ENCODE results near the gene CFAP299. TPM values are rescaled to one million over a fixed set of nuclear protein-coding genes. Genes with fewer than 3 reads are reported as not detected.
A peak's percentile ranks its signal among the peaks of the same experiment; 100 is the strongest.
"Not testable (repeated sequence)": the region's sequence is repeated elsewhere in the genome, so short reads cannot be mapped to it uniquely, and the experiment has no call there.

The CFAP299 gene
- total and polyA plus RNA-seq, 4 experiments from 2014 or later: not detected

DNA sequence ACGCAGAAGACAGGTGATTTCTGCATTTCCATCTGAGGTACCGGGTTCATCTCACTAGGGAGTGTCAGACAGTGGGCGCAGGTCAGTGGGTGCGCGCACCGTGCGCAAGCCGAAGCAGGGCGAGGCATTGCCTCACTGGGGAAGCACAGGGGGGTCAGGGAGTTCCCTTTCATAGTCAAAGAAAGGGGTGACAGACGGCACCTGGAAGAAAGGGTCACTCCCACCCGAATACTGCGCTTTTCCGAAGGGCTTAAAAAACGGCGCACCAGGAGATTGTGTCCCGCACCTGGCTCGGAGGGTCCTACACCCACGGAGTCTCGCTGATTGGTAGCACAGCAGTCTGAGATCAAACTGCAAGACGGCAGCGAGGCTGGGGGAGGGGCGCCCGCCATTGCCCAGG is 352.2 kb downstream of the CFAP299 start:
- H3K36me3 ChIP-seq (ENCODE audit: insufficient read depth, low read length); H3K4me3 ChIP-seq (ENCODE audit: low read length in 2 of 2); intact Hi-C loops (cut with micrococcal nuclease); H3K4me3 Mint-ChIP-seq; H3K4me1 Mint-ChIP-seq; H3K27ac Mint-ChIP-seq; H3K36me3 Mint-ChIP-seq; H3K4me1 ChIP-seq (ENCODE audit: insufficient read depth, low read length); H3K9me3 ChIP-seq (ENCODE audit: control insufficient read depth in 1 of 2, low read length in 2 of 2); H3K27me3 ChIP-seq (ENCODE audit: insufficient read depth, low read length); POLR2A ChIA-PET (ENCODE audit: partially characterized antibody); DNase-seq; CTCF ChIA-PET (ENCODE audit: partially characterized antibody); H3K27ac ChIP-seq (ENCODE audit: low read depth, low read length): not testable (repeated sequence)
- Mint-ChIP-seq H3K27me3 (peaks cover 10% of the 10 kb centered on the region in 2 donors), H3K9me3 (peaks cover 0 to 10% (median 1%) of the 10 kb centered on the region in 8 donors)

DNA sequence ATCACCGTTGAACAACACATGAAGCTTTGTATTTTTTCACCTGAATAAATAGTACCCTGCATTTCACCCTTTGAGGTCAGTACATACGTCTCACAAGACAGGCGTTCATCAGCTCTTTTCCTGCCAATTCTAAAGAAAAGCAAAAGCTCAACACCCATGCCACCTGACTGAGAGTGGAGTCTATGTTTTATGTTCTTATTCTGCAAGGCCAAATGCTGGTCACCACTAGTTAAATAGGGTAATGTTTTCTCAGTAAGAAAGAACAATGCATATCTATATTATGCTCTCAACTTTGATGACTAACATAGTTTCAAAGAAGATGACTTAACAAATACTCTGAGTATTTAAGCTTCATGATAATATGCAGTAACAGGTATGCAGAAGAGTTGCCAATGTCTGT is 358.6 kb downstream of the CFAP299 start:
- Mint-ChIP-seq H3K36me3 (no peaks in the 10 kb centered on the region), H3K9me3 (peaks cover 0 to 4% (median 0%) of the 10 kb centered on the region in 8 donors), H3K4me1 (no peaks in the 10 kb centered on the region), H3K27ac (no peak overlapping the region), H3K4me3 (no peak overlapping the region), H3K27me3 (no peaks in the 10 kb centered on the region)
- ChIA-PET CTCF (ENCODE audit: partially characterized antibody) (no interaction called here), POLR2A (ENCODE audit: partially characterized antibody) (no interaction called here)
- Histone ChIP-seq H3K27me3 (ENCODE audit: insufficient read depth, low read length) (no peaks in the 10 kb centered on the region), H3K36me3 (ENCODE audit: insufficient read depth, low read length) (no peaks in the 10 kb centered on the region), H3K4me1 (ENCODE audit: insufficient read depth, low read length) (no peaks in the 10 kb centered on the region), H3K27ac (ENCODE audit: low read depth, low read length) (no peak overlapping the region), H3K9me3 (ENCODE audit: control insufficient read depth in 1 of 2, low read length in 2 of 2) (no peaks in the 10 kb centered on the region), H3K4me3 (ENCODE audit: low read length in 2 of 2) (no peak overlapping the region)
- intact Hi-C loops (cut with micrococcal nuclease): no loop called here
- no peak for DNase-seq

DNA sequence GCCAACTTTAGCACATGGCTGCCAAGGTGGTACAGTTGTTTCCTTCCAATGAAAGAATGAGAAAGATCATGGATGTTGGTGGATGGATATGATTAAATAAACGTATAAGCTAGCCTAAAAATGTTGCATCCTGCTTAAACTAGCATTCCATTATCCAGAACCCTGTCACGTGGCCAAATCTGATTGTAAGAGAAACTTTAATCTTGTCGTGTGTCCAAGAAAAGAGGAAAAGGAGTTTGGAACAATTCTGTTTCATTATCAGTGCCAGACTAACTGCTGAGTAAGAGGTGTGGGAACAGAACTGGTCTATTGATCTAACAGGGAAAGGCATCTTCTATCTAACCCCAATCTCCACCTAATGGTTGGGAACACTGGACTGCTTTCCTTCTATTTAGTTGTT is 369.8 kb downstream of the CFAP299 start:
- POLR2A ChIA-PET (ENCODE audit: partially characterized antibody): no interaction called here
- Mint-ChIP-seq H3K9me3 (peaks cover 0 to 2% (median 0%) of the 10 kb centered on the region in 8 donors), H3K27me3 (no peaks in the 10 kb centered on the region), H3K4me1 (peaks cover 5 to 9% (median 7%) of the 10 kb centered on the region in 4 donors), H3K27ac (no peak overlapping the region), H3K4me3 (no peak overlapping the region), H3K36me3 (no peaks in the 10 kb centered on the region)
- intact Hi-C loops (cut with micrococcal nuclease): no loop called here
- Histone ChIP-seq H3K4me1 (ENCODE audit: insufficient read depth, low read length) (peaks cover 5% of the 10 kb centered on the region), H3K27ac (ENCODE audit: low read depth, low read length) (no peak overlapping the region), H3K27me3 (ENCODE audit: insufficient read depth, low read length) (no peaks in the 10 kb centered on the region), H3K9me3 (ENCODE audit: control insufficient read depth in 1 of 2, low read length in 2 of 2) (no peaks in the 10 kb centered on the region), H3K4me3 (ENCODE audit: low read length in 2 of 2) (no peak overlapping the region), H3K36me3 (ENCODE audit: insufficient read depth, low read length) (no peaks in the 10 kb centered on the region)
- DNase-seq: no peak
- CTCF ChIA-PET (ENCODE audit: partially characterized antibody): no interaction called here

DNA sequence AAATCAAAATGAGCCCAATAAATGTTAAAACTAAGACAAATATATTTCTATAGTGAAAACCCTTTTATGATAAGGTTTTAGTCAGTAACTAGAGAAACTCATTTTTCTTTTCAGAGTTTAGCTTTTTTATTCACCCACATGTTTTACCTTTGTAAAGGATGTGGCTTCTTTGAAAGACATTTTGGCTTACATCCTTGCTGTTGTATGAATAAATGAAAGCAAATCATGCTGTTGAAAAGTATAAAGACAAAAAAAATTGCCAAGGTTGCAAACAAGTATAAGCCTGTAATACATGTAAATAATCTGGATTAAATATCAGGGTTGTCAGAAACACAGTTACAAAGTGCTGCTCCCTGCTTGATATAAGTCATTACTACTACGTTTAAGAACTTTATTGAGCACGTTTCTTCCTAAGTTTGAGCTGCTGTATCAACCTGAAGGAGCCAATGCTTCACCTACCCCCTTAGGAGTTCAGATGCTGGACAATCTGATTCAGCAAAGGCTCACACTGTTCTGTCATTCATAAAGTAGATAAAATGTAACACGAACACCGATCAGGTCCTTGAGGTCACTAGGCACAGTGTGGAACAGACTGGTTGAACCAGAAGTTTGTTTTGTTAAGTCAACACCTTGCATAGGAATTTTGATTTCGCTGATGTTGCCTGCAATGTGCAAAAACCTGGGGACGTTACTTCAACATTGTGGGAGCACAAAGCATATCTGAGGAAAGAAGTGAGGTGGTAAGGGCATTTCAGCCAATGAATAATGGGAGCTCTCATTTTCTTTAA is 373.7 kb downstream of the CFAP299 start:
- Histone ChIP-seq H3K9me3 (ENCODE audit: control insufficient read depth in 1 of 2, low read length in 2 of 2) (no peaks in the 10 kb centered on the region), H3K27ac (ENCODE audit: low read depth, low read length) (no peak overlapping the region), H3K4me3 (ENCODE audit: low read length in 2 of 2) (no peak overlapping the region), H3K27me3 (ENCODE audit: insufficient read depth, low read length) (no peaks in the 10 kb centered on the region), H3K36me3 (ENCODE audit: insufficient read depth, low read length) (no peaks in the 10 kb centered on the region), H3K4me1 (ENCODE audit: insufficient read depth, low read length) (peaks cover 5% of the 10 kb centered on the region)
- Mint-ChIP-seq H3K4me1 (peaks cover 5 to 11% (median 8%) of the 10 kb centered on the region in 4 donors), H3K4me3 (peak overlapping the region in 1 of 8 donors; percentile 23), H3K27ac (no peak overlapping the region), H3K36me3 (no peaks in the 10 kb centered on the region), H3K27me3 (peaks cover 0 to 2% of the 10 kb centered on the region in 2 donors), H3K9me3 (no peaks in the 10 kb centered on the region)
- intact Hi-C loops (cut with micrococcal nuclease): no loop called here
- CTCF ChIA-PET (ENCODE audit: partially characterized antibody): no interaction called here
- peak in 4 of 5 donors; percentile 6 to 15 (median 8) for DNase-seq
- POLR2A ChIA-PET (ENCODE audit: partially characterized antibody): no interaction called here

DNA sequence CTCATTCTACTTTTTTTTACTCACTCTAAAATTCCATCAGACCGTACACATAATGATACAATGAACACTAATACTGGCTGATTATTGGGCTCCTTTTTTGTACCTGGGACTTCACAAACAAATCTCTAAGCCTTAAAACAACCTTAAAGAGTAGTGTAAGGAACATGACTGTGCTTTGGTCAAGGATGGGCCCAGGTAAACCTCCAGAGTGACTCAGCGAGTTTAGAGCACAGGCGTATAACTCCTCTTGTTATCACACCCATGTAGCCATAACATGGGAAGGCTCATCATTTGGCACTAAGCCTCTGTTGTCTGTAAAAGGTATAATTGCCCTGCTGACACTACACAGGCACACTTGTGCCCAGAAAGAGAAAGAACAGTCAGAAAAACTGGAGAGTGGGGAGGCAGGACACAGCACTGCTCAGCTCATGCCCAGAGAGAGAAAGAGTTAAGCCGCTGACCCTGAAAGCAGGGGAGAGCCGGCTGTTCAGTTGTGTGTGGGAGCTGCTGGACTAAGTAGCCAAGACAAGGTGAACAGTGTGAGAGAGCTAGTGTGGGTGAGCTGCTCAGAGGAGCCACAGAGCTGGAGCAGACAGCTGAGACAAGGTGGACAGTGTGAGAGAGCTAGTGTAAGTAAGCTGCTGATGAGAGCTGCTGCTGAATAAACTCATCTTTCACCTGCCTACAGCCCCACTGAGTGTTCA is 375.4 kb downstream of the CFAP299 start:
- Histone ChIP-seq H3K36me3 (ENCODE audit: insufficient read depth, low read length) (no peaks in the 10 kb centered on the region), H3K4me3 (ENCODE audit: low read length in 2 of 2) (no peak overlapping the region), H3K27me3 (ENCODE audit: insufficient read depth, low read length) (no peaks in the 10 kb centered on the region), H3K9me3 (ENCODE audit: control insufficient read depth in 1 of 2, low read length in 2 of 2) (no peaks in the 10 kb centered on the region), H3K27ac (ENCODE audit: low read depth, low read length) (no peak overlapping the region), H3K4me1 (ENCODE audit: insufficient read depth, low read length) (peaks cover 5% of the 10 kb centered on the region)
- Mint-ChIP-seq H3K36me3 (no peaks in the 10 kb centered on the region), H3K4me1 (peaks cover 10 to 19% (median 15%) of the 10 kb centered on the region in 4 donors), H3K9me3 (no peaks in the 10 kb centered on the region), H3K27ac (peak overlapping the region in 1 of 7 donors; percentile 8), H3K4me3 (peak overlapping the region in 1 of 8 donors; percentile 13), H3K27me3 (peaks cover 0 to 2% of the 10 kb centered on the region in 2 donors)
- intact Hi-C loops (cut with micrococcal nuclease): no loop called here
- DNase-seq: no peak
- ChIA-PET POLR2A (ENCODE audit: partially characterized antibody) (no interaction called here), CTCF (ENCODE audit: partially characterized antibody) (interaction anchor here (0.8 kb wide), 1 partner anchor 17 kb away, joined by 3 read pairs; no protein-coding TSS in a partner anchor)

DNA sequence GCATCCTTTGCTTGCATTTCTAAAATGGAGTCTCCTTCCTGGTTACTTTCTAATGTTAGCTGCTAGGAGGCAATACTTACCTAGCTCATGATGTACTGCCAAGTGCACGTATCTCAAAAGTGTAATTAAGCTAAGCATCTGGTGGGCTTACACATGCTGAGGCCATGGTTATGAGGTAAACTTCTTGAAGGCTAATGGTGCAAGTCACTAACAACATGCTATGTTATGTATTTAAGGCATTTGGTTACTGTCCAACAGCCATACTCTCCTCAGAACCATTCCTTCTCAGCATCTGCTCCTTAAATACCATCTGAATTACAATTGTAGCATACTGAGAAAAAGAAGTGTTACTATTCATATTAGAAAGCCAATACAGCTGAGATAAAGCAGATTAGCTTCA is 376.4 kb downstream of the CFAP299 start:
- H3K4me1 Mint-ChIP-seq: peaks cover 10 to 19% (median 15%) of the 10 kb centered on the region in 4 donors
- no peaks in the 10 kb centered on the region for H3K27me3 ChIP-seq (ENCODE audit: insufficient read depth, low read length)
- no peak overlapping the region for H3K4me3 Mint-ChIP-seq
- H3K27ac ChIP-seq (ENCODE audit: low read depth, low read length): no peak overlapping the region
- peaks cover 0 to 2% of the 10 kb centered on the region in 2 donors for H3K27me3 Mint-ChIP-seq
- no peaks in the 10 kb centered on the region for H3K9me3 ChIP-seq (ENCODE audit: control insufficient read depth in 1 of 2, low read length in 2 of 2)
- intact Hi-C loops (cut with micrococcal nuclease): no loop called here
- H3K4me3 ChIP-seq (ENCODE audit: low read length in 2 of 2): no peak overlapping the region
- ChIA-PET CTCF (ENCODE audit: partially characterized antibody) (interaction anchor here (0.8 kb wide), 1 partner anchor 16 kb away, joined by 3 read pairs; no protein-coding TSS in a partner anchor), POLR2A (ENCODE audit: partially characterized antibody) (no interaction called here)
- no peaks in the 10 kb centered on the region for H3K9me3 Mint-ChIP-seq
- no peak for DNase-seq
- peaks cover 5% of the 10 kb centered on the region for H3K4me1 ChIP-seq (ENCODE audit: insufficient read depth, low read length)
- H3K27ac Mint-ChIP-seq: no peak overlapping the region
- H3K36me3 Mint-ChIP-seq: no peaks in the 10 kb centered on the region
- no peaks in the 10 kb centered on the region for H3K36me3 ChIP-seq (ENCODE audit: insufficient read depth, low read length)

DNA sequence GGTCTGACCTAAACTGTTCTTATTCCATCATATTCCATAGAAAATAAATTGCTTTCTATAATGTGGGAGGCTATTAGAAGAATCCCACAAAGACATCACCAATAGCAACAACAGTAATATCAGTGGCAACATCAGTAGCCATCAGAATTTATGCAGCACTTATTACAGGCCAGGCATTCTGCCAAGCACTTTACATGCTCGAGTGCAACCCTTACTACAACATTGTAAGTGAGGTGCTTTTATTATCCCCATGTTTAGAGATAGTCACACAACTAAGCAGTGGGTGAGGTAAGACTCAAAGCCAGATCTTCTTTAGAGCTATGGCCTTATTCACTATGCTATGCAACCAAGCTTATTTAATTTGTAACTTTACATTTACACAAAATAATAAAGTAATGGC is 377.9 kb downstream of the CFAP299 start:
- no peak for DNase-seq
- Histone ChIP-seq H3K36me3 (ENCODE audit: insufficient read depth, low read length) (no peaks in the 10 kb centered on the region), H3K4me1 (ENCODE audit: insufficient read depth, low read length) (peaks cover 5% of the 10 kb centered on the region), H3K4me3 (ENCODE audit: low read length in 2 of 2) (no peak overlapping the region), H3K9me3 (ENCODE audit: control insufficient read depth in 1 of 2, low read length in 2 of 2) (no peaks in the 10 kb centered on the region), H3K27me3 (ENCODE audit: insufficient read depth, low read length) (no peaks in the 10 kb centered on the region), H3K27ac (ENCODE audit: low read depth, low read length) (no peak overlapping the region)
- intact Hi-C loops (cut with micrococcal nuclease): no loop called here
- CTCF ChIA-PET (ENCODE audit: partially characterized antibody): no interaction called here
- Mint-ChIP-seq H3K27me3 (peaks cover 0 to 2% of the 10 kb centered on the region in 2 donors), H3K36me3 (no peaks in the 10 kb centered on the region), H3K9me3 (peaks cover 0 to 7% (median 5%) of the 10 kb centered on the region in 8 donors), H3K4me1 (peaks cover 10 to 19% (median 13%) of the 10 kb centered on the region in 4 donors), H3K27ac (no peak overlapping the region), H3K4me3 (no peak overlapping the region)
- POLR2A ChIA-PET (ENCODE audit: partially characterized antibody): no interaction called here

Measured in CD4-positive, alpha-beta memory T cell (primary cell).